HepG2 (cell line): Measurements from ENCODE around the gene ATP2A2.

Experiments used
- ARID4A ChIP-seq: sonication (generic); formaldehyde crosslinking; IDR thresholded peaks from 2 replicates; pipeline ENCODE4 v1.5.0; 2020; ENCODE audit warnings: mild to moderate bottlenecking, missing genetic modification reagents, borderline replicate concordance
- HOXD1 ChIP-seq: sonication (generic); formaldehyde crosslinking; IDR thresholded peaks from 2 replicates; pipeline ENCODE4 v1.5.0; 2020; ENCODE audit warnings: missing genetic modification reagents
- SMARCC2 ChIP-seq: fragments of 450-650 bp; IDR thresholded peaks from 2 replicates; pipeline ENCODE4 v1.6.1; 2017; ENCODE audit warnings: antibody characterized with exemption, mild to moderate bottlenecking

- no peak for TF ChIP-seq SMARCC2
- TF ChIP-seq ARID4A = no peak
- no peak for TF ChIP-seq HOXD1 (CRISPR knock-in tag)
Measured at GRCh38 chr12:110333201-110333600, 52.2 kb downstream of the ATP2A2 start.
